Epithelial cell of alveolus of lung (primary cell): Measurements from ENCODE around the gene HKDC1. TPM values are rescaled to one million over a fixed set of nuclear protein-coding genes. Genes with fewer than 3 reads are reported as not detected.

Experiments used
- total RNA-seq: library from RNA; depleted of rRNA; stranded (reverse); fragments of >200 nt; gene quantifications from 2 replicates; pipeline ENCODE4 v1.2.1, GENCODE V29; 2015

The HKDC1 gene, protein sequence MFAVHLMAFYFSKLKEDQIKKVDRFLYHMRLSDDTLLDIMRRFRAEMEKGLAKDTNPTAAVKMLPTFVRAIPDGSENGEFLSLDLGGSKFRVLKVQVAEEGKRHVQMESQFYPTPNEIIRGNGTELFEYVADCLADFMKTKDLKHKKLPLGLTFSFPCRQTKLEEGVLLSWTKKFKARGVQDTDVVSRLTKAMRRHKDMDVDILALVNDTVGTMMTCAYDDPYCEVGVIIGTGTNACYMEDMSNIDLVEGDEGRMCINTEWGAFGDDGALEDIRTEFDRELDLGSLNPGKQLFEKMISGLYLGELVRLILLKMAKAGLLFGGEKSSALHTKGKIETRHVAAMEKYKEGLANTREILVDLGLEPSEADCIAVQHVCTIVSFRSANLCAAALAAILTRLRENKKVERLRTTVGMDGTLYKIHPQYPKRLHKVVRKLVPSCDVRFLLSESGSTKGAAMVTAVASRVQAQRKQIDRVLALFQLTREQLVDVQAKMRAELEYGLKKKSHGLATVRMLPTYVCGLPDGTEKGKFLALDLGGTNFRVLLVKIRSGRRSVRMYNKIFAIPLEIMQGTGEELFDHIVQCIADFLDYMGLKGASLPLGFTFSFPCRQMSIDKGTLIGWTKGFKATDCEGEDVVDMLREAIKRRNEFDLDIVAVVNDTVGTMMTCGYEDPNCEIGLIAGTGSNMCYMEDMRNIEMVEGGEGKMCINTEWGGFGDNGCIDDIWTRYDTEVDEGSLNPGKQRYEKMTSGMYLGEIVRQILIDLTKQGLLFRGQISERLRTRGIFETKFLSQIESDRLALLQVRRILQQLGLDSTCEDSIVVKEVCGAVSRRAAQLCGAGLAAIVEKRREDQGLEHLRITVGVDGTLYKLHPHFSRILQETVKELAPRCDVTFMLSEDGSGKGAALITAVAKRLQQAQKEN
- total RNA-seq, result 0.13 TPM in 1 of 2 replicates, not detected in the other

GRCh38 chr10:69220041-69220451 is at the start of gene HKDC1:
Gene HKDC1 (plus strand): TSS chr10:69220332. CDS start chr10:69220436, 104 bp downstream.

GRCh38 chr10:69179743-69180524 is 40.2 kb upstream of the HKDC1 start, which contains the start of gene SUPV3L1:
Gene SUPV3L1 (plus strand): TSS chr10:69180234. CDS start chr10:69180292, 58 bp downstream.

DNA sequence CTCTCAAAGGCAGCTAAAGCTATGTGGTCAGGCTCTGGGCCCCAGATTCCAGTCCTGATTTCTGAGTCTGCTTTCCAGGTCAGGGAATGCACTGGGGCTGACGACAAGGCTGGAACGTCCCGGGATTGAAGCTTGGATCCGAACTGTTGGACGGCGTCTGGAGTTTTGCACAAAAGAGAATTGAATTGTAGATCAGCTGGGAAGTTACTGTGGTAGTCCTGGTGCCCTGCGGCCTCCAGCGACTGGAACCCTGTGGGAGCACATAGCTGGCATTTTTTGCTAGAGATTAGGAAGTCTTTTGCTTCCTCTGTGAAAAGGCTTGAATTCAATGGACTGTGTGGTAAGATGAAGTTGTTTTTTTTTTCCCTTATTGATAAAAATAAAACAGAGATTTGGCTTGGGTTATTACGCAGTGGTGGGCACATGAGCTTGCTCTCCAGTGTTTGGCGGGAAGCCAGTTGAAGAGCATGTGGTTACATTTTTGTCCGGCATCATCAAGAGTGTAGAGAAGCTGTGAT is 58.4 kb downstream of the HKDC1 start, which contains the start of gene HK1:
Gene HK1 (plus strand): TSS at position 51 of the 518 bp plus-strand sequence.

Other genes with a start within 250 kb of the HKDC1 start
- gene KIFBP, start 231.5 kb upstream of the HKDC1 start, total RNA-seq, result 25.9 and 40.6 TPM in 2 replicates
- 60.0 and 221 TPM in 2 replicates for gene SRGN, start 132.2 kb upstream of the HKDC1 start, total RNA-seq
- 19.5 and 30.3 TPM in 2 replicates for gene VPS26A, start 96.2 kb upstream of the HKDC1 start, total RNA-seq
- 18.1 and 19.1 TPM in 2 replicates for gene SUPV3L1, start 40.1 kb upstream of the HKDC1 start, total RNA-seq
- gene HK1, start 58.2 kb downstream of the HKDC1 start, total RNA-seq, result 59.2 and 97.6 TPM in 2 replicates
- gene TACR2, start 196.6 kb downstream of the HKDC1 start, total RNA-seq, result 0.26 TPM in 1 of 2 replicates, not detected in the other
- 1.6 and 4.4 TPM in 2 replicates for gene TSPAN15, start 231.1 kb downstream of the HKDC1 start, total RNA-seq